OCI-LY7 (cell line): ENCODE data around the gene CRTC1. TPM values are rescaled to one million over a fixed set of nuclear protein-coding genes. Genes with fewer than 3 reads are reported as not detected.
"Not testable (repeated sequence)": the region's sequence is repeated elsewhere in the genome, so short reads cannot be mapped to it uniquely, and the experiment has no call there.

Experiments used
- BruUV-seq: library from RNA; stranded (reverse); fragments of 400-500 nt; replicated peaks from 2 replicates; lab custom pipeline; 2021; lab: Mats Ljungman, UMichigan
- CTCF ChIA-PET: fragments of 300-600 bp; sonication (Branson Sonifier 250); formaldehyde crosslinking; loops from one replicate; lab custom pipeline; 2022; ENCODE audit warnings: antibody characterized with exemption; ENCODE audit not compliant: unreplicated experiment; lab: Charles Lee
- POLR2A ChIA-PET: fragments of 300-600 bp; sonication (Branson Sonifier 250); formaldehyde crosslinking; loops from one replicate; lab custom pipeline; 2022; ENCODE audit warnings: antibody characterized with exemption; lab: Charles Lee
- DNase-seq: peaks from one replicate; pipeline ENCODE4 v3.0.0-alpha.2; 2015; ENCODE audit warnings: low spot score
- H2AFZ ChIP-seq: fragments of 200-600 bp; sonication (generic), shearing (Covaris generic); 2 replicates; pipeline ENCODE4 v1.6.1; 2014; ENCODE audit warnings: mild to moderate bottlenecking, antibody characterized with exemption, low read length, moderate library complexity
- H3K27ac ChIP-seq: fragments of 200-600 bp; sonication (generic); 2 replicates; pipeline ENCODE4 v1.5.1; 2014; ENCODE audit warnings: mixed run types, low read depth, mild to moderate bottlenecking, moderate library complexity, low read length, inconsistent platforms; ENCODE audit not compliant: poor library complexity, severe bottlenecking
- H3K36me3 ChIP-seq: fragments of 200-600 bp; sonication (generic); 2 replicates; pipeline ENCODE4 v1.6.1; 2014; ENCODE audit warnings: mild to moderate bottlenecking, antibody characterized with exemption, low read length, moderate library complexity, mixed read lengths; ENCODE audit not compliant: insufficient read depth
- H3K4me1 ChIP-seq: fragments of 200-600 bp; sonication (generic); 2 replicates; pipeline ENCODE4 v1.5.1; 2014; ENCODE audit warnings: mild to moderate bottlenecking, low read length; ENCODE audit not compliant: insufficient read depth, poor library complexity, severe bottlenecking
- H3K4me2 ChIP-seq: fragments of 200-600 bp; sonication (generic); 2 replicates; pipeline ENCODE4 v1.6.1; 2014; ENCODE audit warnings: mild to moderate bottlenecking, low read length
- H3K4me3 ChIP-seq: fragments of 200-600 bp; sonication (generic); 2 replicates; pipeline ENCODE4 v1.5.1; 2014; ENCODE audit warnings: mild to moderate bottlenecking, low read depth, low read length; ENCODE audit not compliant: poor library complexity, severe bottlenecking
- H3K79me2 ChIP-seq: fragments of 200-600 bp; sonication (generic); 2 replicates; pipeline ENCODE4 v1.6.1; 2016; ENCODE audit warnings: low read depth, mild to moderate bottlenecking, low read length, moderate library complexity, mixed read lengths; ENCODE audit not compliant: insufficient read depth
- H3K9me2 ChIP-seq: fragments of 200-600 bp; sonication (generic); 2 replicates; pipeline ENCODE4 v1.6.1; 2016; ENCODE audit warnings: mild to moderate bottlenecking, low read length, mixed read lengths; ENCODE audit not compliant: insufficient read depth
- H3K9me3 ChIP-seq: fragments of 200-600 bp; sonication (generic); 2 replicates; pipeline ENCODE4 v1.6.1; 2014; ENCODE audit warnings: mild to moderate bottlenecking, mixed run types, low read length, mixed read lengths
- H4K20me1 ChIP-seq: fragments of 200-600 bp; sonication (generic); 2 replicates; pipeline ENCODE4 v1.6.1; 2014; ENCODE audit warnings: mild to moderate bottlenecking, antibody characterized with exemption, low read length, moderate library complexity, mixed read lengths; ENCODE audit not compliant: insufficient read depth
- CTCF ChIP-seq: fragments of 200-600 bp; sonication (generic); conservative IDR thresholded peaks from 2 replicates; pipeline ENCODE4 v1.5.1; 2014; ENCODE audit warnings: mild to moderate bottlenecking, antibody characterized with exemption, low read length, moderate library complexity, mixed read lengths
- EZH2phosphoT487 ChIP-seq: fragments of 200-600 bp; sonication (generic); IDR thresholded peaks from 2 replicates; pipeline ENCODE4 v1.6.1; 2018; ENCODE audit warnings: low read depth, borderline replicate concordance, mild to moderate bottlenecking, mixed run types, antibody characterized with exemption, low read length, moderate library complexity, mixed read lengths
- intact Hi-C: fragments of 100-400 bp; cut with micrococcal nuclease; formaldehyde crosslinking; loops from one replicate; pipeline ENCODE4 v1.10.0; 2022; ENCODE audit not compliant: unreplicated experiment
- total RNA-seq, 2 experiments: library from RNA; depleted of rRNA in 1 of 2; stranded (reverse); fragments of >200 nt in 1 of 2; shearing (Covaris generic) in 1 of 2; gene quantifications; 2 replicates each; pipeline ENCODE4 v1.2.3, GENCODE V29; 2014 to 2022

The CRTC1 gene
- total RNA-seq, 2 experiments from 2014 or later, result 4.1 to 10.3 TPM

GRCh38 chr19:18726846-18727245 lies 43.4 kb downstream of the CRTC1 start:
- POLR2A ChIA-PET, result interaction anchor here (0.8 kb wide), 1 partner anchor 12 kb away, joined by 3 read pairs; no protein-coding TSS in a partner anchor
- no peak overlapping the region for H3K4me2 ChIP-seq
- no peak overlapping the region for H2AFZ ChIP-seq
- no peaks in the 10 kb centered on the region for H3K9me2 ChIP-seq
- DNase-seq, result no peak
- H3K4me1 ChIP-seq, result no peaks in the 10 kb centered on the region
- no TSS peak for BruUV-seq
- no peak overlapping the region for H3K27ac ChIP-seq
- no peak for TF ChIP-seq CTCF
- no peak for TF ChIP-seq EZH2phosphoT487
- H3K36me3 ChIP-seq, result no peaks in the 10 kb centered on the region
- intact Hi-C loops, result no loop called here
- H4K20me1 ChIP-seq, result no peaks in the 10 kb centered on the region
- H3K79me2 ChIP-seq, result no peaks in the 10 kb centered on the region
- CTCF ChIA-PET, result no interaction called here
- no peak overlapping the region for H3K4me3 ChIP-seq
- H3K9me3 ChIP-seq, result no peaks in the 10 kb centered on the region

DNA sequence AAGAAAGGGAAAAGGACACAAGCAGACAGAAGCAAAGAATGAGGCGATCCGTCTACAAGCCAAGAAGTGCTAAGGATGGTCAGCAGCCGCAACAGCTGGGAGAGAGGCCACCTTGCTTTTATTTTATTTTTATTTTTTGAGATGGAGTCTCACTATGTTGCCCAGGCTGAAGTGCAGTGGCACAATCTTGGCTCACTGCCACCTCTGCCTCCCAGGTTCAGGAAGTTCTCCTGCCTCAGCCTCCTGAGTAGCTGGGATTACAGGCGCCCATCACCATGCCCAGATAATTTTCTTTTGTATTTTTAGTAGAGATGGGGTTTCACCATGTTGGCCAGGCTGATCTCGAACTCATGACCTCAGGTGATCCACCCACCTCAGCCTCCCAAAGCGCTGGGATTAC lies 44.1 kb downstream of the CRTC1 start:
- H2AFZ ChIP-seq, CTCF ChIA-PET, DNase-seq, H3K79me2 ChIP-seq, H3K27ac ChIP-seq, H3K9me3 ChIP-seq, H3K4me1 ChIP-seq, BruUV-seq, H3K9me2 ChIP-seq, H3K4me3 ChIP-seq, H3K36me3 ChIP-seq, intact Hi-C loops, H4K20me1 ChIP-seq, H3K4me2 ChIP-seq: not testable (repeated sequence)
- POLR2A ChIA-PET, result interaction anchor here (0.8 kb wide), 1 partner anchor 11 kb away, joined by 3 read pairs; no protein-coding TSS in a partner anchor

GRCh38 chr19:18729933-18730530 lies 46.6 kb downstream of the CRTC1 start:
- Histone ChIP-seq H3K9me2 (no peaks in the 10 kb centered on the region), H3K4me1 (no peaks in the 10 kb centered on the region), H3K9me3 (no peaks in the 10 kb centered on the region), H3K36me3 (no peaks in the 10 kb centered on the region), H3K4me3 (no peak overlapping the region), H3K4me2 (no peak overlapping the region), H2AFZ (no peak overlapping the region), H4K20me1 (no peaks in the 10 kb centered on the region), H3K79me2 (no peaks in the 10 kb centered on the region), H3K27ac (no peak overlapping the region)
- intact Hi-C loops, result no loop called here
- DNase-seq, result no peak
- TF ChIP-seq EZH2phosphoT487, result no peak
- TF ChIP-seq CTCF, result no peak
- POLR2A ChIA-PET, result no interaction called here
- CTCF ChIA-PET, result no interaction called here
- no TSS peak for BruUV-seq
